NCI-H1694 (cell line): Measurements from ENCODE around the gene PEAK3.
A peak's percentile ranks its signal among the peaks of the same experiment; 100 is the strongest.

Experiments used
- DNase-seq: peaks from one replicate; lab custom pipeline; 2025; lab: John Stamatoyannopoulos, UW

The PEAK3 gene

GRCh38 chr19:2236314-2237050 lies 45.5 kb downstream of the PEAK3 start, which contains the start of the genes PLEKHJ1 and SF3A2:
Gene PLEKHJ1 (minus strand): TSS chr19:2236329. CDS start chr19:2236248, 81 bp downstream.
Gene SF3A2 (plus strand): TSS chr19:2236824. CDS start chr19:2243419, 6,595 bp downstream.
- DNase-seq: peak; percentile 91

DNA sequence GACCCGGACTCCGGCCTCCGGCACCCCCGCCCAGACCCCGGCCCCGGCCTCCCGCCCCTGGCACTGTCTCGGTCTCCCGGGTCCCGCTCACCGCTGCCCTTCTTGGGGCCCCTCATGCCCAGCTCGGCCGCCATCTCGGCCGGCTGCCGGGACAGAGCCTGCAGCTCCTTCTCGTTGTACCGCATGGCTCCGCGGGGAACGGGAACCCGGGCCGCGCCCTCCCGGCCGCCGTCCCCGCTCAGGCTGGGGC lies 46.0 kb downstream of the PEAK3 start:
- DNase-seq: no peak

DNA sequence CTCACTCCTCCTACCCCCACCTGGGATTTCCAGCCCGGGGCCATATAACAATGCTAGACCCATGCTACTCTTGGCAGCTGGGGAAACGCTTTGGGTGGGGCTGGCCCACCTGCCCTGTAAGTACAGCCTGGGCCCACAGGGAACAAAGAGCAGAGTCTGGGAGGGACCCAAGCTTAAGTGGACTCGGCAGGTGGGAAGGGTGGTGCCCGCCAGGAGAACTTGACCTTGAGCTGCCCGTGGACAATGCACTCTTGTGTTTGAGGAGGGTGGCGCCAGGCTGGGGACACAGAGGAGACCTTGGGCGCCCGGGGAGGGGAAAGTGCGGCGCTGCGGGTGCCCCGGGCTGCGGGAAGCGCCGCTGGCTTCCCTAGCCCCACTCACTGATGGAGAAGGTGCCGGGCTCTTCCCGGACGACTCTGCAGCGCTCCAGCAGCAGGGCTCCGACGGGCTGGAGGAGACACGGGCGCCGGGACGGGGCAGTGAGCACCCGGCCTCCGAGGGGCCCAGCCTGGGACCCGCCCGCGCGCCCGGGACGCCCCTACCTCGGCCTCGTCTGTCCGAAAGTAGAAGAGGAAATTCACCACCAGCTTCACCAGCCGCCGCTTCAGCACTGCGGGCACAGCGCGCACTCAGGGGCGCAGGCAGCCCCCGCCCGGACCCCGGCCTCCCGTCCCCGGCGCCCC lies 46.5 kb downstream of the PEAK3 start:
- no peak for DNase-seq

- DNase-seq: no peak
These were observed 47.0 kb downstream of the PEAK3 start for GRCh38 chr19:2234996-2235380.

DNA sequence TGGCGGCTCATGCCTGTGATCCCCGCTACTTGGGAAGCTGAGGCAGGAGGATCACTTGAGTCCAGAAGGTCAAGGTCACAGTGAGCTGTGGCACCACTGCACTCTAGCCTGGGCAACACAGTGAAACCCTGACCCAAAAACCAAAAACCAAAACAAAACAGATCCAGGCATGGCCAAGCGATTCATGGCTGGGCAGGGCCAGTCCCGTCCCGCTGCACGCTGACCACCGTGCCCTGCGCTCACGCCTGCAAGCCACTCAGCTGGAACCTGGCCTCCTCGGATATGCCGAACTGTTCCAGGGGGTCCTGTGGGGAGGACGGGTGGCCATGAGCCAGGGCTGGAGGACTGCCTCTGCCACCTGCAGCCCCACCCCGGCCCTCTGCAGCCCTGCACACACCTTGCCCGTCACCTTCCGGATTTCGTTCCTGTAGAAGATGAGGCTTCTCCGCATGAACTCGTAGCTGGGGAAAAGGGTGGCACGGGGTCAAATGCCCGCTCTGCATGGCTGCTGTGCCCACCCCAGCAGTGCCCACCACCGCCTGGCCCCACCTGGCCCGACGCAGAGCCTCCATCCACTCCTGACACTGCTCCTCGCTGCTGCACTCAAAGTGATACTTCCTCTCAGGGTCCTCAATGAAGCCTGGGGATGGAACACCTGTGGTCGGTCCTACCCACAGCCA lies 48.2 kb downstream of the PEAK3 start:
- DNase-seq: no peak

- DNase-seq: no peak
These were observed 49.5 kb downstream of the PEAK3 start for GRCh38 chr19:2232286-2233151.

DNA sequence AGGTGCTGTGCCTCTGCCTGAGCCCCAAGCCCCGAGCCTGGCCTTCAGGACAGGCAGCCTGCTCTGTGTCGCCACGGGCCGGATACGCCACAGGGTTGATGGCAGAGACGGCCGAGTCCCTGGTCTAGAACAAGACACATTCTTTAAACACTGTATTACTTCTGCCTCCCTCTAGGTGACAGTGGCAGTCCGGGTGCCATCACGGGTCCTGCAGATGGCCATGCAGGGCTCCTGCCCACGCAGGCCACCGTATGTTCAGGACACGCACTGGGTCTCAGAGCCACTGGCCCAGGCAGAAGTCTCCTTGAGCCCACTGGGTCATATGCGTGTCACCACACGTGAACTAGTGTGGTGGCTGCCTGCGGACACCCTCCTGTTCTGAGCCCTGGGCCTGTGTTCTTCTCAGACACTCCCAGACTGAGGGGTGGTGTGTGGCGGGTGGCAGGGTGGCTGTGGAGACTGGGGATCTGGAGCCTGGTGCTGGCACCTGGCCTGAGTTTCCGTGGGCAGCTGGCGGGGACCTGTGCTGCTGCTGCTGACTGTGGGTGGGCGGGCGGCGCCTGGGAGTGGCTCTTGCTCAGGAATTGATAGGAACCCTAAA lies 50.3 kb downstream of the PEAK3 start:
- no peak for DNase-seq

DNA sequence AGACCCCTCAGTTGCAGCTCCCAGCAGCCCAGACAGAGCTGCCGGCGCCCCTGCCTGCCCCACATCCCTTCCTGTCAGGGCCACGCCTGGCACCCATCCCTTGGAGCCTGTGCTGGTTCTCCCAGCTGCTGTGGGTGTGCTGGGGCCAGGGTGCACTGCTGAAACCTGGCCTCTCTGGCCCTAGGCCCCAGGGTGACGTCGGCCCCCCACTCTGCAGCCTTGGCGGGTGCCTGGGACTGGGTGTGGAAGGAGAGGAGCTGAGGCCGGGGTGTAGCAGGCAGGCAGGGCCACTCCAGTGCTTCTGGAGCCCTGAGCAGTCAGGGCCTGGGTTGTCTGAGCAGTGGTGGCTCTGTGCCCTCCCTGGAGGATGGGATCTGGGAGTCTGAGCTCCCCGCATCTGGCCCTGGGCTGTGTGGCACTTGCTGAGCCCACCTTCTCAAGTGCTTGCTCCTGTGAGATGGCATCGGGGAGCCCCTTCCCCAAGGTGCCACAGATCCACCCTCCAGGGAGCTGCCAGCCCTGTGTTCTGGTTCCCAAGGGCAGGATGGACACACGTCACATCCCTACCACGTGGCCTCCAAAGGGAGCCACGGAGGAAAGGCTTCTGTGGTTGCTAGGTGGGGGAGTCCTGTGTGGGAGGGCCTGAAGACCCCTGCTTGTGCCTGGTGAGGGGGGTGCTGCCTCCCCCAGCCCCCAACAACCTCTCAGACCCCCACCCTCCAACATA lies 51.0 kb downstream of the PEAK3 start:
- no peak for DNase-seq

DNA sequence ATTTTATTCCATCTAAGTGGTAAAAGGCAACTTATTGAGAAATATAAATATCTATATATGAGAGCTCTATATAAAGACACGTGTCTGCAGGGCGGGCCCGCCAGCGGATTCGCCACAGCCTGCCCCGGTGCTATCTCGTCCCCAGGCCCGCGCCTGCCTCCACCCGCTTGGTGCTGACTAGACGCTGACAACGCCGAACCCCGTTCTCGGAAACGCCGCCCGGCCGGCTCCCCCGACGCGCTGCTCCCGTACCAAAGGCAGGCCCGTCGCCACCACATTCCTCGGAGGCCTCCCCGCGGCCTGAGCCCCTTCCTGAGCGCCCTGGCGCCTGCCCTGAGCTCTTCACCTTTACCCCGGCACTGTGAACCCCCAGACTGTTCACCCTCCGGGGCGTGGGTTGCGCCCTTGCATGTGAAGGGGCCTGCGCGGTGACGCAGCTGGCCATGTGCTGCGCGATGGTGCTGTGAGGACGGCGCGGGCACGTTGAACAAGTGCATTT lies 51.9 kb downstream of the PEAK3 start:
- DNase-seq: no peak

DNA sequence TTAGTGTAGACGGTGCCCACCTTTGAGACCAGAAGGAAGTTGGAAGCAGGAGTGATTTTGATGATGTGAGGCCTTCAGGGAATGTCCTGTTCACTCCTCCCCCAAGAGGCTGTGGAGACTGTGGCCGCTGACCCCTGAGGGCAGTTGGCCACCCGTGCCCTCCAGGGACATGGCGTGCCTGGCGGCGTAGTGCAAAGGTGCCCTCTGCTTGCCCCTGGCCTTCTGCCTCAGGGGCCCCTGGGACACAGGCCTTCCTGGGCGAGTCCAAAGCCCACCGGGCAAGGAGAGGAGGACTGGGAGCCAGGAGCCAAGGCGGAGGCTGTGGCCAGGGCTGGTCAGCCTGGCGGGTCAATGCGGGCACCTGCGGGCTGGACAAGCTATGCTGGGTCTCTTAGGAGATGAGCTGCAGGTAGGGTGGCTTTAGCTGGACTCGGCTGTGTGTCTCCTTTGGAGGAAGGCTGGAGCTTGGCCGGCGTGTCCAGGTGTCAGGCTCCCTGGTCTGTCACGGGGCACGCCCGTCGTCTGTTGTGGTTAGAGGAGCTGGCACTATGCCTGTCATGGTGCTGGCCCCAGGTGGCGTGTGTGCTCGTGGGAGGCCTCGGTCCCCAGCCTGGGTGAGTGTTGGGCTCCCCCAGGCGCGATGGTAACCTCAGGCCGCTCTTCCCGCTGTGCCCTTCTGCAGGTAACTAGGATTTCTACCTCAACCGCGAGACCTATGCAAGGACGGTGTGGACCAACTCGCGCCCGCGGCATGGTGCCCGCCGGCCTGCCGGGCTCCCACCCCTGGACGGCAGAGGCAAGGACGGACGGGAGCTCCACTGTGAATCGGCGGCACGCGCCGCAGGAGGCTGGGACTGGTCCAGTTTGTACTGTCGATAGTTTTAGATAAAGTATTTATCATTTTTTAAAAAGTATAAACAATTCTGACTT lies 52.6 kb downstream of the PEAK3 start:
- DNase-seq: no peak

GRCh38 chr19:2228157-2229030 lies 53.6 kb downstream of the PEAK3 start:
- DNase-seq: no peak

DNA sequence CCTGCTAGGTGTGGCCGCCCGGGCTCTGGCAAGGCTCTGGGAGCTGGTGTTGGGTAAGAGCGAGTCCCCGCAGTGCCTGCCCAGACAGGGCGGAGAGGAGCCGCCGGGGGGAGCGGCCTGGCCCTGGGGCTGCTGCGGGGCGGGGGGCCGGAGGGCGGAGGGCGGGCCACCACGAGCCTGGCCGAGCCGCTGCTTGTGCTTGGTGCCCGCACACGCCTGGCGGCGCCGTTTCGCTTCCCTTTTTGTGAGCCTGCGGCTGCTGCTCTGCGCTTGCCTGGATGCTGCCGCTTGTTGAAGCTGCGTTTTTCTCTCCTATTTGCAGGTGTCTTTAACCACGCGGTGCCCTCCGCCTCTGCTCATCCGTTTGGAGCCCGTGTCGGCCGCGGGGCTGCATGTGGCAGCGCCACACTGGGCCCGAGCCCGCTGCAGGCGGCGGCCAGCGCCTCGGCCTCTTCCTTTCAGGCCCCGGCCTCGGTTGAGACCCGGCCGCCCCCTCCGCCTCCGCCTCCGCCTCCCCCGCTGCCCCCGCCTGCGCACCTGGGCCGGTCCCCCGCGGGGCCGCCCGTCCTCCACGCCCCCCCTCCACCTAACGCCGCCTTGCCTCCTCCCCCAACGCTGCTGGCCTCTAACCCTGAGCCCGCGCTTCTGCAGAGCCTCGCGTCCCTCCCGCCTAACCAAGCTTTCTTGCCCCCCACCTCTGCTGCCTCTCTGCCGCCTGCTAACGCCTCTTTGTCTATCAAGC lies 54.4 kb downstream of the PEAK3 start:
- DNase-seq: no peak

DNA sequence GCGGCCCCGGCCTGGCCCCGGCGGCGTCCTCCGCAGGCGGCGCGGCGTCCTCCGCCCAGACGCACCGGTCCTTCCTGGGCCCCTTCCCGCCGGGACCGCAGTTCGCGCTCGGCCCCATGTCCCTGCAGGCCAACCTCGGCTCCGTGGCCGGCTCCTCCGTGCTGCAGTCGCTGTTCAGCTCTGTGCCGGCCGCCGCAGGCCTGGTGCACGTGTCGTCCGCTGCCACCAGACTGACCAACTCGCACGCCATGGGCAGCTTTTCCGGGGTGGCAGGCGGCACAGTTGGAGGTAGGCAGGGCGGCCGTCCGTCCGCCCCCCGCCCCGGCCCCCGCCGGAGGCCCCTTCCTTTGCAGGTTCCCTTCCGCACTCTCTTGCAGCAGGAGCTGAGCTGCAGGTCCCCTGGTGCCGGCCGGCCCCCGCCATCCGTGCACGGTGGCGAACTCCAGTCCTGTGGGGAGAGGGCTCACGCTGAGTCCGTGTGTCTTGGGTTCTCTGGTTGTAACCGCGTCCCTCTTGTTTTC lies 55.1 kb downstream of the PEAK3 start:
- DNase-seq: no peak

GRCh38 chr19:2226051-2226839 lies 55.7 kb downstream of the PEAK3 start:
- no peak for DNase-seq

DNA sequence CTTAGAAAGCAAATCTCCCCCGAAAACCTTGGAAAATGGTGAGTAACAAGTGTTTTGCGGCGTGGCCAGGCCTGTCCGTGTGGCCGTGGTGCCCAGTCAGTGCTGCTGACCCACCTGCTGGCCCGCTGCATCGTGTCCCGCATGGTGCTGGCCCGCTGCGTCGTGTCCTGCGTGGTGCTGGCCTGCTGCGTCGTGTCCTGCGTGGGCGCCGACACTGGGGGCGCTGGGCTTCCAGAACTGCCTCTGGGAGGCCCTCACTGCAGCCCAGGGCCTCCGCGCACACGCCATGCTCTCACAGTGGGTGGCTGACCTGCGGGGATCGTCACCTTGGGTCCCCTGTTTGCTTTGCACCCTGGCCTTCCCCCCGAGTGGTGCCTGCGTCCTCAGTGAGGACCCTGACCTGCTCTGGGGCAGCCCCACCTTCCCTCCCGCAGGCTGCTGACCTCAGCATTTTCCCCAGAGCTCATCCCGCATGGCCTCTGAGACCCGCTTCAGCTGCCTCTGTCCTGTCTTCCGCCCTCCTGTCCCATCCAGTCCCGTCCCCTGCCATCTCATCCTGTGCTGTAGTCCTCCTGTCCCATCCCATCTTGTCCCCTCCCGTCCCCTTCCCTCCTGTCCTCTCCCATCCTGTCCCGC lies 56.4 kb downstream of the PEAK3 start:
- no peak for DNase-seq

- DNase-seq: no peak
These were observed 57.1 kb downstream of the PEAK3 start for GRCh38 chr19:2224754-2225349.
